Breast epithelium (tissue), 4 donors: ENCODE results near the gene DMBT1. TPM values are rescaled to one million over a fixed set of nuclear protein-coding genes. Genes with fewer than 3 reads are reported as not detected.
"Not testable (repeated sequence)": the region's sequence is repeated elsewhere in the genome, so short reads cannot be mapped to it uniquely, and the experiment has no call there.

Experiments used
- DNase-seq, 2 donors: peaks; one replicate each; pipeline ENCODE4 v3.0.0-alpha.2; 2019; ENCODE audit warnings: low spot score in 2 of 2
- H3K27ac ChIP-seq, 2 donors: fragments of 200-600 bp; sonication (generic) in 1 of 2; one replicate each; pipeline ENCODE4 v1.5.1; 2016 to 2019; ENCODE audit warnings: mild to moderate bottlenecking in 1 of 2
- H3K27me3 ChIP-seq, 2 donors: fragments of 200-600 bp; sonication (generic) in 1 of 2; one replicate each; pipeline versions ENCODE4 v1.5.1 to v1.6.0; 2017 to 2019; ENCODE audit warnings: control low read depth in 1 of 2, mild to moderate bottlenecking in 1 of 2
- H3K36me3 ChIP-seq: fragments of 200-600 bp; one replicate; pipeline ENCODE4 v1.5.1; 2019
- H3K4me1 ChIP-seq, 2 donors: fragments of 200-600 bp; sonication (generic); one replicate each; pipeline ENCODE4 v1.5.1; 2016 to 2019; ENCODE audit warnings: control low read depth in 1 of 2
- H3K4me3 ChIP-seq, 3 donors: fragments of 200-600 bp; sonication (generic); 1 replicate in 2 of 3; 2 replicates in 1 of 3; pipeline ENCODE4 v1.5.1; 2016 to 2019; ENCODE audit warnings: mild to moderate bottlenecking in 3 of 3, moderate library complexity in 2 of 3
- H3K9me3 ChIP-seq, 2 donors: fragments of 200-600 bp; sonication (generic) in 1 of 2; one replicate each; pipeline ENCODE4 v1.5.1; 2016 to 2019; ENCODE audit warnings: control low read depth in 1 of 2
- POLR2A ChIP-seq: fragments of 450-650 bp; IDR thresholded peaks from one replicate; pipeline ENCODE4 v1.6.1; 2016; ENCODE audit warnings: antibody characterized with exemption, mild to moderate bottlenecking, moderate library complexity
- POLR2AphosphoS5 ChIP-seq, 3 donors: sonication (generic); formaldehyde crosslinking; IDR thresholded peaks; one replicate each; pipeline ENCODE4 v1.6.1; 2017; ENCODE audit warnings: antibody characterized with exemption in 3 of 3
- intact Hi-C: fragments of 100-400 bp; cut with DNase I; formaldehyde crosslinking; loops from one replicate; pipeline ENCODE4 v1.15.1; 2023; ENCODE audit warnings: low total_unique reads
- total RNA-seq, 3 donors: library from RNA; depleted of rRNA; stranded (reverse); fragments of >200 nt; gene quantifications; one replicate each; pipeline ENCODE4 v1.1.0, GENCODE V29; 2016
- TF ChIP-seq, protein P1 (sequence below), 3 donors: fragments of 450-650 bp; IDR thresholded peaks; one replicate each; pipeline ENCODE4 v1.5.1; 2016 to 2017; ENCODE audit warnings: antibody characterized with exemption in 3 of 3, mild to moderate bottlenecking in 3 of 3, moderate library complexity in 3 of 3

DMBT1 gene
- total RNA-seq, 3 donors from 2014 or later: 0.15 to 2.3 TPM; not detected in 1

DNA sequence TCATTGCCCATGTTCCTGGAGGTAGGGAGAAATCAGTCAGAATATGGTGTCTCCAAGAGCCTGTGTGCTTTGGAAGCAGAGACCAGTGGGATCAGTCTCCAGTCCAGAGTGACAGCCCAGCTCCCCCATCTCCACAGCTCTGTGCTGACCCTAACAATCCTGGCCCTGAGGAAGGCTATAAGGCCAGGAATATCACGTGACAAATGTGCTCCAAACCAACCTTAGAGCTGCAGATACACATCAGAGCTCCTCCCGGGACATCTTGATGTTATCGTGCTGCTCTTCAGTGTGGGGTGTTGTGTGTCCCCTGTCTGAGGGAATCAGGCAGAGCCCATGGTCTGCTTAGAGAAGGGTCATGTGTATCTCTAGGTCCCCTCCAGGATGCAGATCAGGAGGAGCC is 15.2 kb downstream of the DMBT1 start:
- intact Hi-C loops: no loop called here
- Histone ChIP-seq H3K4me3 (no peak overlapping the region), H3K36me3 (no peaks in the 10 kb centered on the region), H3K4me1 (no peaks in the 10 kb centered on the region), H3K27ac (no peak overlapping the region), H3K9me3 (peaks cover 0 to 4% of the 10 kb centered on the region in 2 donors), H3K27me3 (no peaks in the 10 kb centered on the region)
- no peak for DNase-seq
- TF ChIP-seq POLR2A (no peak), POLR2AphosphoS5 (IDR thresholded peaks at IDR 0.05) (no peak)
- TF ChIP-seq, protein P1, sequence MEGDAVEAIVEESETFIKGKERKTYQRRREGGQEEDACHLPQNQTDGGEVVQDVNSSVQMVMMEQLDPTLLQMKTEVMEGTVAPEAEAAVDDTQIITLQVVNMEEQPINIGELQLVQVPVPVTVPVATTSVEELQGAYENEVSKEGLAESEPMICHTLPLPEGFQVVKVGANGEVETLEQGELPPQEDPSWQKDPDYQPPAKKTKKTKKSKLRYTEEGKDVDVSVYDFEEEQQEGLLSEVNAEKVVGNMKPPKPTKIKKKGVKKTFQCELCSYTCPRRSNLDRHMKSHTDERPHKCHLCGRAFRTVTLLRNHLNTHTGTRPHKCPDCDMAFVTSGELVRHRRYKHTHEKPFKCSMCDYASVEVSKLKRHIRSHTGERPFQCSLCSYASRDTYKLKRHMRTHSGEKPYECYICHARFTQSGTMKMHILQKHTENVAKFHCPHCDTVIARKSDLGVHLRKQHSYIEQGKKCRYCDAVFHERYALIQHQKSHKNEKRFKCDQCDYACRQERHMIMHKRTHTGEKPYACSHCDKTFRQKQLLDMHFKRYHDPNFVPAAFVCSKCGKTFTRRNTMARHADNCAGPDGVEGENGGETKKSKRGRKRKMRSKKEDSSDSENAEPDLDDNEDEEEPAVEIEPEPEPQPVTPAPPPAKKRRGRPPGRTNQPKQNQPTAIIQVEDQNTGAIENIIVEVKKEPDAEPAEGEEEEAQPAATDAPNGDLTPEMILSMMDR (IDR thresholded peaks at IDR 0.05): no peak

DNA sequence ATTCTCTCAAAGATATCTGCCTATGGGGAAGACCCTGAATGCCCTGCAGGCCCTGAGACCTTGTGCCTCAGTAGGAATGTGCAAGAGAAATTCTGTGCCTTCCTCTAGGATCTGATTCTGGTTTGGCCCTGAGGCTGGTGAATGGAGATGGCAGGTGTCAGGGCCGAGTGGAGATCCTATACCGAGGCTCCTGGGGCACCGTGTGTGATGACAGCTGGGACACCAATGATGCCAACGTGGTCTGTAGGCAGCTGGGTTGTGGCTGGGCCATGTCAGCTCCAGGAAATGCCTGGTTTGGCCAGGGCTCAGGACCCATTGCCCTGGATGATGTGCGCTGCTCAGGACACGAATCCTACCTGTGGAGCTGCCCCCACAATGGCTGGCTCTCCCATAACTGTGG is 15.7 kb downstream of the DMBT1 start:
- intact Hi-C loops: no loop called here
- H3K4me3 ChIP-seq: no peak overlapping the region
- no peaks in the 10 kb centered on the region for H3K36me3 ChIP-seq
- H3K27ac ChIP-seq: no peak overlapping the region
- DNase-seq: no peak
- H3K4me1 ChIP-seq: no peaks in the 10 kb centered on the region
- H3K9me3 ChIP-seq: peaks cover 0 to 4% of the 10 kb centered on the region in 2 donors
- H3K27me3 ChIP-seq: no peaks in the 10 kb centered on the region
- TF ChIP-seq POLR2AphosphoS5 (IDR thresholded peaks at IDR 0.05) (no peak), POLR2A (no peak)
- TF ChIP-seq, protein P1 (IDR thresholded peaks at IDR 0.05): no peak

DNA sequence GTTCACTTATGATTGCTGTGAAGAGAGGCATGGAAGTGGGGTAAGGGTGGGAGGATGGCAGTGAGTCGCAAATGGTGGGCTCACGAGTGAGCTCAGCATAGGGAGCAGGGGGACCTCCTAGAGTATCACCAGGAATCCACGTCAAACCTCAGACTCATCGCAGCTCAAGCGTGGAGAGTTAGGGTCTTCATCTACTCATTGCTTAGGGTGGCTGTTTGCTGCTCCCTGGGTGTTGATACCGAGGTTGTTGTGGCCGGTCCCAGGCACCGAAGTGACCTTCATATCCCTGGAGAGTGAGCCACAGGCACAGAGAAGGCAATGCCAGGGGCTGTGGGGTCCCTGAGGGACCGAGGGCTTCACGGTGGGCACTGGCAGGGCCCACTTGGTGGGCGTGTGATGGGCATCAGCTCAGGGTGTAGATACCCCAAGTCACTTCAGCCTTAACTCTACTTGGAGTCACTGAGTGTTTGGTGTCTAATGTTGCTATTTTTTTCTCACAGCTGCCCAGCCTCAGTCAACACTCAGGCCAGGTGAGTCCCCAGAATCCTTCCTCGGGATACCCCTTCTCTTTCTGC is 16.8 kb downstream of the DMBT1 start:
- no peak for DNase-seq
- Histone ChIP-seq H3K27me3 (no peaks in the 10 kb centered on the region), H3K36me3 (no peaks in the 10 kb centered on the region), H3K9me3 (peaks cover 0 to 4% of the 10 kb centered on the region in 2 donors), H3K27ac (no peak overlapping the region), H3K4me3 (no peak overlapping the region), H3K4me1 (no peaks in the 10 kb centered on the region)
- TF ChIP-seq POLR2AphosphoS5 (IDR thresholded peaks at IDR 0.05) (no peak), POLR2A (no peak)
- TF ChIP-seq, protein P1 (IDR thresholded peaks at IDR 0.05): no peak
- intact Hi-C loops: no loop called here

DNA sequence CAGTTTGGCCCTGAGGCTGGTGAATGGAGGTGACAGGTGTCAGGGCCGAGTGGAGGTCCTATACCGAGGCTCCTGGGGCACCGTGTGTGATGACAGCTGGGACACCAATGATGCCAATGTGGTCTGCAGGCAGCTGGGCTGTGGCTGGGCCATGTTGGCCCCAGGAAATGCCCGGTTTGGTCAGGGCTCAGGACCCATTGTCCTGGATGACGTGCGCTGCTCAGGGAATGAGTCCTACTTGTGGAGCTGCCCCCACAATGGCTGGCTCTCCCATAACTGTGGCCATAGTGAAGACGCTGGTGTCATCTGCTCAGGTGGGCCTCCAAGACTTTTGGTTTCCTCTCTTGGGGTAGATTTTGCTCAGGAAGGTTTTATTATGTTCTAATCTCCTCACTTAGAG is 25.5 kb downstream of the DMBT1 start:
- intact Hi-C loops: not testable (repeated sequence)

DNA sequence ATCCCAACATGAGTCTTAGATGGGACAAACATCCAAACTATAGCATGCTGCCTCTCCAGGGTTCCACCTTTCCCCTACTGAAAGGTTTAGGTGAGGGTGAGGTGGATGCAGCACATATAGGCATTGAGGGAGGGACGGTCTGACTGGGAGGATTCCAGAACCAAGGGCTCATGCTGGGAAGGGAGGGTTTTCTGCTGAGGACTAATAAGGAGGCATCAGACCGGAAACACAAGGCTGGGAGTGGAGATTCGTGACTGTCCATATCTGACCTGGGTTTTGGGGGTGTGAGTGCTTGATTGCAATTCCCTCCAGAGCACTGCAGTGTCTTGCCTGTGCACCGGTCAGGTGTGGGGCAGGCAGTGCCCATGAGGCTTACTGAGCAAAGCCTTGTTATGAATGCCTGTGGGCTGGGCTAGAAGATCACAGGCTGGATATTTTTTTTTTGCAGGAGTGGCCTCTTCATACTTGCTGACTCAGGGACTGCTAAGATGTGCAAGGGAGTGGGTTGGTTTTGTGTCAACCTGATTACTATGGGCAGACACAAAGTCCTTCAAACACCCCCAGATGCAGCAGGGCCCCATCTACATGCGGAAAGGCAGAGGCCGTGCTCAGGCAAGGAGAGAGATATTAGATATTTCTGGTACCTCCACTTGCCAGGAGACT is 26.7 kb downstream of the DMBT1 start:
- no peaks in the 10 kb centered on the region for H3K4me1 ChIP-seq
- TF ChIP-seq POLR2A (no peak), POLR2AphosphoS5 (IDR thresholded peaks at IDR 0.05) (no peak)
- TF ChIP-seq, protein P1 (IDR thresholded peaks at IDR 0.05): no peak
- no peaks in the 10 kb centered on the region for H3K9me3 ChIP-seq
- no peak overlapping the region for H3K4me3 ChIP-seq
- no peak for DNase-seq
- no peaks in the 10 kb centered on the region for H3K36me3 ChIP-seq
- no peak overlapping the region for H3K27ac ChIP-seq
- intact Hi-C loops: no loop called here
- H3K27me3 ChIP-seq: no peaks in the 10 kb centered on the region

More for the DNA sequence above, 25.5 kb downstream of the DMBT1 start:
- not testable (repeated sequence) for H3K27ac ChIP-seq, H3K9me3 ChIP-seq, H3K27me3 ChIP-seq, H3K4me1 ChIP-seq, DNase-seq, H3K4me3 ChIP-seq, H3K36me3 ChIP-seq
